ENCODE results near the gene ARHGEF33.

DNA sequence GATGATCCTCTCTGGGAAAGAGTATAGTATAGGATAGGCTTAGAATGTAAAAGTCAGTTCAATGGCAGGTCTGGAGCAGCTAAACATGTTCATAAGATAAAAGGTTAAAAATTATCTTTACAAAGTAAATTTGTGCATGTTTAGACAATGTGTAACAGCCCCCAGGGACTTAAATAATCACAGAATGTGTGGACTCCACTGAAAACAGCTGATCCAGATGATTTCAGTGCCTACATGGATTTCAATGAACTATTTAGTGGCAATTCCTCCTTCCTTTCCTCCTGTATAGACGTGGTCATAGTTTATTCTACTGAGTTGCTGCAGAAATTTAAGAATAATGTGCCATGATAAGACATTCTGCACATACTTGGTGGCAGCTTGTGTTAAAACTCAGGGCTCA lies 42.9 kb downstream of the ARHGEF33 start:
- TF ChIP-seq, protein P1, sequence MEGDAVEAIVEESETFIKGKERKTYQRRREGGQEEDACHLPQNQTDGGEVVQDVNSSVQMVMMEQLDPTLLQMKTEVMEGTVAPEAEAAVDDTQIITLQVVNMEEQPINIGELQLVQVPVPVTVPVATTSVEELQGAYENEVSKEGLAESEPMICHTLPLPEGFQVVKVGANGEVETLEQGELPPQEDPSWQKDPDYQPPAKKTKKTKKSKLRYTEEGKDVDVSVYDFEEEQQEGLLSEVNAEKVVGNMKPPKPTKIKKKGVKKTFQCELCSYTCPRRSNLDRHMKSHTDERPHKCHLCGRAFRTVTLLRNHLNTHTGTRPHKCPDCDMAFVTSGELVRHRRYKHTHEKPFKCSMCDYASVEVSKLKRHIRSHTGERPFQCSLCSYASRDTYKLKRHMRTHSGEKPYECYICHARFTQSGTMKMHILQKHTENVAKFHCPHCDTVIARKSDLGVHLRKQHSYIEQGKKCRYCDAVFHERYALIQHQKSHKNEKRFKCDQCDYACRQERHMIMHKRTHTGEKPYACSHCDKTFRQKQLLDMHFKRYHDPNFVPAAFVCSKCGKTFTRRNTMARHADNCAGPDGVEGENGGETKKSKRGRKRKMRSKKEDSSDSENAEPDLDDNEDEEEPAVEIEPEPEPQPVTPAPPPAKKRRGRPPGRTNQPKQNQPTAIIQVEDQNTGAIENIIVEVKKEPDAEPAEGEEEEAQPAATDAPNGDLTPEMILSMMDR (IDR thresholded peaks at IDR 0.05), result no peak
- TF ChIP-seq POLR2AphosphoS5 (IDR thresholded peaks at IDR 0.05) (no peak), POLR2A (IDR thresholded peaks at IDR 0.05) (no peak), EP300 (IDR thresholded peaks at IDR 0.05) (no peak)

All from sigmoid colon (tissue), 4 donors.